Upper lobe of right lung (tissue), 1 donor: ENCODE data around the gene PANX1. TPM values are rescaled to one million over a fixed set of nuclear protein-coding genes. Genes with fewer than 3 reads are reported as not detected.

ENCODE experiments used
- ATAC-seq: fragments of 200-7000 bp; cut with Tn5 transposase; one replicate; pipeline ENCODE4 v1.9.1; 2020; ENCODE audit warnings: mild to moderate bottlenecking, moderate library complexity
- DNase-seq: peaks from one replicate; pipeline ENCODE4 v3.0.0-alpha.2; 2020
- H3K27ac ChIP-seq: fragments of 200-600 bp; one replicate; pipeline ENCODE4 v1.8.0; 2022
- H3K27me3 ChIP-seq: fragments of 200-600 bp; one replicate; pipeline ENCODE4 v1.8.0; 2022; ENCODE audit warnings: mild to moderate bottlenecking
- H3K36me3 ChIP-seq: fragments of 200-600 bp; one replicate; pipeline ENCODE4 v1.8.0; 2022
- H3K4me1 ChIP-seq: fragments of 200-600 bp; one replicate; pipeline ENCODE4 v1.8.0; 2022
- H3K4me3 ChIP-seq: fragments of 200-600 bp; one replicate; pipeline ENCODE4 v1.8.0; 2022; ENCODE audit warnings: mild to moderate bottlenecking
- H3K9me3 ChIP-seq: fragments of 200-600 bp; one replicate; pipeline ENCODE4 v1.8.0; 2022
- intact Hi-C: fragments of 100-400 bp; cut with DNase I; formaldehyde crosslinking; loops from one replicate; pipeline ENCODE4 v1.11.0; 2022
- total RNA-seq: library from RNA; stranded (reverse); fragmentation: NEBNext Ultra II Directional; extraction: Animal tissue kit (Norgen Biotek cat#: 25700); gene quantifications from one replicate; pipeline ENCODE4 v1.2.1, GENCODE V29; 2021
- TF ChIP-seq, protein P1 (sequence below): fragments of 200-600 bp; IDR thresholded peaks from one replicate; pipeline ENCODE4 v1.8.0; 2022; ENCODE audit warnings: antibody characterized with exemption
- donor health status: DM: no; HTN: yes; CAD: no; lungs with severe emphysema.

Gene PANX1
- total RNA-seq, 1 donor from 2014 or later: 20.0 TPM

DNA sequence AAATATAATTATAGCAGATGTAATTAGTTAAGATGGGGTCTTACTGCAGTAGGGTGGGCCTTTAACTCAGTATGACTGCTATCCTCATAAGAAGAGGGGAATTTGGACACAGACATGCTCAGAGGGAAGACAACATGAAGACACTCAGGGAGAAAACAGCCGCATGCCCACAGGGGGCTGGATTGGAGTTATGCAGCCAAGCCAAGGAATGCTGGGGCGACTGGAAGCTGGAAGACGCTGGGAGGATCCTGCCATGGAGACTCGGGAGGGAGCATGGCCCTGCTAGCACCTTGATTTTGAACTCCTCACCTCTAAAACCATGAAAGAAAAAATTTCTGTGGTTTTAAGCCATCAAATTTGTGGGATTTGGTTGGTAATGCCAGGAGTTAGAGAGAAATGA is 40.9 kb downstream of the PANX1 start:
- DNase-seq (no peak), ATAC-seq (no peak)
- TF ChIP-seq, protein P1, sequence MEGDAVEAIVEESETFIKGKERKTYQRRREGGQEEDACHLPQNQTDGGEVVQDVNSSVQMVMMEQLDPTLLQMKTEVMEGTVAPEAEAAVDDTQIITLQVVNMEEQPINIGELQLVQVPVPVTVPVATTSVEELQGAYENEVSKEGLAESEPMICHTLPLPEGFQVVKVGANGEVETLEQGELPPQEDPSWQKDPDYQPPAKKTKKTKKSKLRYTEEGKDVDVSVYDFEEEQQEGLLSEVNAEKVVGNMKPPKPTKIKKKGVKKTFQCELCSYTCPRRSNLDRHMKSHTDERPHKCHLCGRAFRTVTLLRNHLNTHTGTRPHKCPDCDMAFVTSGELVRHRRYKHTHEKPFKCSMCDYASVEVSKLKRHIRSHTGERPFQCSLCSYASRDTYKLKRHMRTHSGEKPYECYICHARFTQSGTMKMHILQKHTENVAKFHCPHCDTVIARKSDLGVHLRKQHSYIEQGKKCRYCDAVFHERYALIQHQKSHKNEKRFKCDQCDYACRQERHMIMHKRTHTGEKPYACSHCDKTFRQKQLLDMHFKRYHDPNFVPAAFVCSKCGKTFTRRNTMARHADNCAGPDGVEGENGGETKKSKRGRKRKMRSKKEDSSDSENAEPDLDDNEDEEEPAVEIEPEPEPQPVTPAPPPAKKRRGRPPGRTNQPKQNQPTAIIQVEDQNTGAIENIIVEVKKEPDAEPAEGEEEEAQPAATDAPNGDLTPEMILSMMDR: no peak
- H3K9me3 ChIP-seq: no peaks in the 10 kb centered on the region
- H3K4me1 ChIP-seq: no peaks in the 10 kb centered on the region
- H3K36me3 ChIP-seq: no peaks in the 10 kb centered on the region
- no peak overlapping the region for H3K27ac ChIP-seq
- no peaks in the 10 kb centered on the region for H3K27me3 ChIP-seq
- H3K4me3 ChIP-seq: no peak overlapping the region
- intact Hi-C loops: no loop called here

DNA sequence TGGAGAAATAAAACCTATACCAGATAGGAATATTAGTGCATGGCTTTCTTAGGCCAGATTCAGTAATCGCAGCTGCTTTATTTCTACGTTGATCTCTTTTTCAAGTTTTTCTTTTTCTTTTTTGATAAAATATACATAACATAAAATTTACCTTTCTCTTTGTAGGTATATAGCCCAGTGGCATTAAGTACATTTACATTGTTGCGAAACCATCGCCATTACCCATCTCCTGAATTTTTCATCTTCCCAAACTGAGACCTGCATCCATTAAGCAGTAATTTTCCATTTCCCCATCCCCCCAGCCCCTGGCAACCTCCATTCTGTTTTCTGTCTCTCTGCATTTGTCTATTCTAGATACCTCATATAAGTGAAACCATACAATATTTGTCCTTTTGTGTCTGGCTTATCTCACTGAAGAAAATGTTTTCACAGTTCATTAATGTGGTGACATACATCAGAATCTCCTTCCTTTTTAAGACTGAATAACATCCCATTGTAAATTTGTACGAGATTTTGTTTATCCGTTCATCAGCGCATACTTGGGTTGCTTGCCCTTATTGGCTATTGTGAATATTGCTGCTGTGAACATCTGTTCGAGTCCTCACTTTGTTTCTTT is 41.4 kb downstream of the PANX1 start:
- Histone ChIP-seq H3K4me3 (no peak overlapping the region), H3K4me1 (peaks cover 4% of the 10 kb centered on the region), H3K36me3 (no peaks in the 10 kb centered on the region), H3K9me3 (no peaks in the 10 kb centered on the region), H3K27ac (no peak overlapping the region), H3K27me3 (no peaks in the 10 kb centered on the region)
- no peak for ATAC-seq
- no peak for DNase-seq
- TF ChIP-seq, protein P1: no peak
- intact Hi-C loops: no loop called here

DNA sequence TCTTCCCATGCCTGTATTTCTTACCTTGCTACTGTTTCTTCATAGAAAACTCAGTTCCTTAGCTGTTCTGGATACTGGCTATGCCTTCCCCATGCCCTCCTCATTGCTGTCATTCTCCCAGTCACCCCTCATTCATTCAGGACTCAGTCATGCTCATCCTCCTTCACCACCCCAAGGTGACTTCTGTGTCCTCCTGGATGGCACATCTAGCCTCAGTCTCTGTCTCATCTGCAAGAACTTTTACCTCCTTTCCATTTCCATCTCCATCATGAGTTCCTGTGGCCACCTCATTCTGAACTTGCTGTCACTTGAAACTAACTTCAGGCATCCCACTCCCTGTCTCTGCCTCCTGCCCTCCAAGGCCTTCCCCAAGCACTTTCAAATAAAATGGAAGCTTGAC is 42.3 kb downstream of the PANX1 start:
- intact Hi-C loops: no loop called here
- H3K4me3 ChIP-seq: no peak overlapping the region
- ATAC-seq: no peak

DNA sequence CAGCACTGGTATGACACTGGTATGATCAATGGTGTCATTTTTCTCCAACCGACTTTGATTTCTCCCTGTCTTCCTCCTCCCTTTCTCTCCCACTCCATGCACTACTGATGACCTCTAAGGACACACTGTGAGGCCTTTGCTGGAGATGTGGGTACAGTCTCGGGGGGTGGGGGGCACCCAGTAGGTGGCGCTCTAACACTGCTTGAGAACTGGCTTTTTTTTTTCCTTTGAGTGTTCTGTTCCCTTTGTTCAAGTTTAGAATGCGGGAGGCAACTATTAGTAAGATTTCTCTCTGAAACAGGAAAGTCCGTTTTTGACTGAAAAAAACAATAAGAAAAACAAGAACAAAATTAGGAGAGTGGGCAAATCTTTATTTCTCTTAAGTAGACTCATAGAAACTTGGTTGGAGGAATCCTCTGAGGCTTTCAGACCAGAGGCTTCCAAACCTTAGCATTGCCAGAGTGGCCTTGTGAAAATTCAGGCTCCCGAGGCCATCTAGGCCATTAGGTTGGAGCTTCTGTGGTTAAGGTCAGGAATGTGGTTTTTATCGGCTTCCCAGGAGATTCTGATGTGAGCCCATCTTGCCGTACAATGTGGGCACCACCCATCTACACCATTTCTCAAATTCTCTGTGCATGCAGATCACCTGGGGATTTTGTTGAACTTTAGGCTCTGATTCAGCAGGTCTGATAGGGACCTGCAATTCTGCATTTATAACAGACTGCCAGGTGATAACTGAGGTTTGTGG is 43.2 kb downstream of the PANX1 start:
- DNase-seq (no peak), ATAC-seq (peak; percentile 70)
- intact Hi-C loops: no loop called here
- Histone ChIP-seq H3K9me3 (no peaks in the 10 kb centered on the region), H3K4me3 (no peak overlapping the region), H3K36me3 (no peaks in the 10 kb centered on the region), H3K27me3 (no peaks in the 10 kb centered on the region), H3K4me1 (peaks cover 8% of the 10 kb centered on the region), H3K27ac (no peak overlapping the region)
- TF ChIP-seq, protein P1: peak; percentile 51

More for the DNA sequence above, 42.3 kb downstream of the PANX1 start:
- TF ChIP-seq, protein P1: no peak
- H3K27ac ChIP-seq: no peak overlapping the region
- H3K27me3 ChIP-seq: no peaks in the 10 kb centered on the region
- peaks cover 8% of the 10 kb centered on the region for H3K4me1 ChIP-seq
- H3K36me3 ChIP-seq: no peaks in the 10 kb centered on the region
- no peak for DNase-seq
- no peaks in the 10 kb centered on the region for H3K9me3 ChIP-seq

DNA sequence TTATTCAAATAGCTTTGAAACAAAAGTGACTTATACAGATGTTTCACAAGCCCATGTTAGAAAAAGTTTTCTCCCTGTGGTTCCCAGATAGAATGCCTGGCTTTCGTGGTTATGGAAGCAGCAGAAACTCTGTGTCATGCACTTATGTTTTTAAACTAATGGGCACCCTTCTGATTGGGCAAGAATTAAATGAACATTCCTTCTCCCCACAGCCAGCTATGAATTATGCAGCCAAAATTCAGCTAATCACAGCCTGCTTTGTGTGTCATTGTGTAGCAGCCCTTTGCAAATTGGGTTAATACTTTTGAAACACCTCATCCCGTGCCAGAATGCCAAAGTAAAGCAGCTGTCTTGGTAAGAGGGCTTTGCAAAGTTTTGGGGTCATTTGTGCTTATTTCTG is 46.9 kb downstream of the PANX1 start:
- intact Hi-C loops: no loop called here
- DNase-seq (no peak), ATAC-seq (no peak)
- no peaks in the 10 kb centered on the region for H3K9me3 ChIP-seq
- TF ChIP-seq, protein P1: no peak
- H3K36me3 ChIP-seq: peaks cover 11% of the 10 kb centered on the region
- H3K4me3 ChIP-seq: no peak overlapping the region
- no peaks in the 10 kb centered on the region for H3K27me3 ChIP-seq
- no peak overlapping the region for H3K27ac ChIP-seq
- peaks cover 8% of the 10 kb centered on the region for H3K4me1 ChIP-seq
